GF-D8 (cell line): ENCODE data around the gene TMEM200B.
"Not testable (repeated sequence)": the region's sequence is repeated elsewhere in the genome, so short reads cannot be mapped to it uniquely, and the experiment has no call there.

Source experiments
- DNase-seq: peaks from one replicate; lab custom pipeline; 2025; lab: John Stamatoyannopoulos, UW

Gene TMEM200B

GRCh38 chr1:29108041-29108440 is 15.7 kb downstream of the TMEM200B start:
- not testable (repeated sequence) for DNase-seq

GRCh38 chr1:29105822-29106221 is 17.9 kb downstream of the TMEM200B start:
- DNase-seq = no peak

- no peak for DNase-seq
These were observed 23.2 kb downstream of the TMEM200B start for GRCh38 chr1:29100487-29100886.

GRCh38 chr1:29099286-29099685 is 24.4 kb downstream of the TMEM200B start:
- DNase-seq = no peak

GRCh38 chr1:29096231-29096886 is 27.3 kb downstream of the TMEM200B start:
- no peak for DNase-seq

GRCh38 chr1:29094954-29095353 is 28.7 kb downstream of the TMEM200B start:
- no peak for DNase-seq

- no peak for DNase-seq
These were observed 29.3 kb downstream of the TMEM200B start for GRCh38 chr1:29094433-29094832.

- not testable (repeated sequence) for DNase-seq
These were observed 31.0 kb downstream of the TMEM200B start for GRCh38 chr1:29092704-29093103.

- no peak for DNase-seq
These were observed 32.6 kb downstream of the TMEM200B start for GRCh38 chr1:29090937-29091618.

- DNase-seq = no peak
These were observed 39.5 kb downstream of the TMEM200B start for GRCh38 chr1:29084196-29084521.

- no peak for DNase-seq
These were observed 40.1 kb downstream of the TMEM200B start for GRCh38 chr1:29083317-29084195.

- no peak for DNase-seq
These were observed 41.2 kb downstream of the TMEM200B start for GRCh38 chr1:29082519-29082918.

- no peak for DNase-seq
These were observed 42.5 kb downstream of the TMEM200B start for GRCh38 chr1:29081201-29081600.

GRCh38 chr1:29079916-29080629 is 43.6 kb downstream of the TMEM200B start:
- not testable (repeated sequence) for DNase-seq

GRCh38 chr1:29077155-29077554 is 46.5 kb downstream of the TMEM200B start:
- no peak for DNase-seq
